K562 (cell line): ENCODE measurements around the gene TLX3.

Source experiments
- CBFB ChIP-seq: sonication (generic); formaldehyde crosslinking; IDR thresholded peaks from 2 replicates; pipeline ENCODE4 v1.4.0; 2020; ENCODE audit warnings: mild to moderate bottlenecking, missing genetic modification reagents
- EGR1 ChIP-seq: fragments of 450-650 bp; conservative IDR thresholded peaks from 2 replicates; pipeline ENCODE4 v1.6.1; 2017; ENCODE audit warnings: mild to moderate bottlenecking
- EHMT2 ChIP-seq: fragments of 450-650 bp; IDR thresholded peaks from 2 replicates; pipeline ENCODE4 v1.6.1; 2018; ENCODE audit warnings: antibody characterized with exemption
- EZH2 ChIP-seq: IDR thresholded peaks from 2 replicates; pipeline ENCODE4 v1.6.1; 2012; ENCODE audit warnings: low read depth, mild to moderate bottlenecking, inconsistent platforms, low read length, borderline replicate concordance
- HMG20B ChIP-seq: fragments of 250-450 bp; sonication (Bioruptor Pico); IDR thresholded peaks from 2 replicates; pipeline ENCODE4 v1.5.0; 2021; ENCODE audit warnings: mild to moderate bottlenecking
- ILK ChIP-seq: fragments of 450-650 bp; IDR thresholded peaks from 2 replicates; pipeline ENCODE4 v1.6.1; 2016; ENCODE audit warnings: missing genetic modification characterization, low read depth, mild to moderate bottlenecking, missing compliant biosample characterization, moderate library complexity, borderline replicate concordance
- MAFK ChIP-seq: IDR thresholded peaks from 2 replicates; pipeline ENCODE4 v1.6.1; 2011; ENCODE audit warnings: low read length, improper control_type of control experiment
- POLR2AphosphoS5 ChIP-seq: IDR thresholded peaks from 2 replicates; pipeline ENCODE4 v1.6.1; 2011; ENCODE audit warnings: mild to moderate bottlenecking, low read depth, low read length, moderate library complexity; ENCODE audit not compliant: control insufficient read depth, insufficient read depth
- ZBTB40 ChIP-seq, 2 experiments: fragments of 450-650 bp in 1 of 2; sonication (generic) in 1 of 2; formaldehyde crosslinking in 1 of 2; IDR thresholded peaks; 2 replicates each; pipeline versions ENCODE4 v1.7.1 to v1.9.0; 2016 to 2022; ENCODE audit warnings: inconsistent platforms in 1 of 2, mild to moderate bottlenecking in 1 of 2, missing genetic modification reagents in 1 of 2
- ZNF121 ChIP-seq: sonication (generic); formaldehyde crosslinking; conservative IDR thresholded peaks from 2 replicates; pipeline ENCODE4 v1.8.0; 2022; ENCODE audit warnings: missing genetic modification reagents
- ZNF324 ChIP-seq: fragments of 250-450 bp; sonication (Bioruptor Pico); IDR thresholded peaks from 2 replicates; pipeline ENCODE4 v1.4.0; 2020; ENCODE audit warnings: mild to moderate bottlenecking
- ZNF75A ChIP-seq: fragments of 450-650 bp; formaldehyde crosslinking; IDR thresholded peaks from 2 replicates; pipeline ENCODE4 v1.4.0; 2020; ENCODE audit warnings: mild to moderate bottlenecking

DNA sequence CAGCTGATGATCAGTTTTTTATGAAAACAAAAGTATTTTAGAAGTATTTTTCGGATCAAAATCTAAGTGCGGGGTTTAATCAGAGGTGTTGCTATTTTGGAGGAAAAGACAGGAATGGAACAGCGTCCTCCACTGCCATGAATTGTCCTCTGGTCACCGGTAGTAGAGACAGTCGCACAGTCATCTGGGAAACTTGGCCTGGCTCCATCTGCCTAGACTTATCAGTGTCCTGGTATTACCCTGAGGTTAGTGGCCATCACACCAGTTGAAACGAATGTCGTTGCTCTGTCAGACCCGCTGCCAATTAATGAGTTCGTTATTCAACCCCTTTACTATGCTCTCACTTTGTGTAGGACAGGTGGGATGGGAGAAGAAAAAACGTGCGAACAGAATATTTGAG lies 8.2 kb downstream of the TLX3 start:
- no peak for TF ChIP-seq ZNF121
- TF ChIP-seq POLR2AphosphoS5: no peak
- TF ChIP-seq EZH2: no peak
- no peak for TF ChIP-seq ZNF75A (CRISPR knock-in tag)
- TF ChIP-seq EGR1: no peak
- TF ChIP-seq ZNF324 (CRISPR knock-in tag): no peak
- no peak for TF ChIP-seq MAFK
- TF ChIP-seq CBFB (CRISPR knock-in tag): no peak
- TF ChIP-seq ILK (tag): no peak
- no peak for TF ChIP-seq ZBTB40 (IDR thresholded peaks at IDR 0.05)
- no peak for TF ChIP-seq ZBTB40 (CRISPR knock-in tag; IDR thresholded peaks at IDR 0.05)
- no peak for TF ChIP-seq EHMT2
- no peak for TF ChIP-seq HMG20B (CRISPR knock-in tag)
